ENCODE measurements around the gene CARD19.
A peak's percentile ranks its signal among the peaks of the same experiment; 100 is the strongest.
"Not testable (repeated sequence)": the region's sequence is repeated elsewhere in the genome, so short reads cannot be mapped to it uniquely, and the experiment has no call there.

Gene CARD19

DNA sequence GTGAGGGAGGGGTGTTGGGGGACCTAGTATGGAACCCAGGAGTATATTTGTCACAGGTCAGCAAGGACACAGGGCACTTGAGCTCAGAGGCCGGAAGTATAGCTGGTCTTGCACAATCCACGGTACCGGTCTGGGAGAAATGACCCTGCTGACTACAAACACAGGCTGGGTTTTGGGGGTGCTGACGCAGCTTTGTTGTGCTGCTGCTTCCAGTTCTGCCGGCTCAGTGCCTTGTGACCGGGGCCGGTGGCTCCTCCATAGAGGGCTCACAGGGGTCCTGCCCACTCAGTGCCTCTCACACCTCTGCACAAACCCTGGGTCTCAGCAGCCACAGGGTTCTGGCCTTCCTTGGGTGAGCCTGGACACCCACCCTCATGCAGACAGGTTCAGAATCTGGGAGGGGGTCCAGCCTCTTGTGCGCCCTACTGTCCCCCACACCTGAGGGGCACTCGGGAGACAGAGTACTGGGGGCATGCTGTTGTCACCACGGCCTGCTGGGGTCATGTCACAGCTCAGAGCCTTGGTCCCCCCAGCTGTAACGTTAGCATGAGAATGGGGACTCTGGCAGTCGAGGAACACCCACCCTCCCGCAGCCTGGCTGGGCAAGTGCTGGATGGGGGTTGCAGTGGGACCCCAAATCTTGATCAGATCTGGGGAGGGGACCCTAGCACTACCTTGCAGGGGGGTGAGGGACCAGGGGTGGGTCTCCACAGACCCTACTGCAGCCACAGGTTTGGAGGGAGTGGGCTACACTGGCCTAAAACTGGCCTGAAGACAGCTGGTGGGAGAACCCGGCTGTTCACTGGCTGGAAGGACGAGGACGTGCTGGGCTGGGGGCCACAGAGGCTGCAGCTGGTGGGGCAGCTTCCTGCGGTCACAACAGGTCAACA is 20.3 kb downstream of the CARD19 start:
- no peak overlapping the region for H3K4me3 ChIP-seq (ENCODE audit: low read depth, low read length)
- DNase-seq (ENCODE audit: low read depth) = no peak
- TF ChIP-seq, protein P1, sequence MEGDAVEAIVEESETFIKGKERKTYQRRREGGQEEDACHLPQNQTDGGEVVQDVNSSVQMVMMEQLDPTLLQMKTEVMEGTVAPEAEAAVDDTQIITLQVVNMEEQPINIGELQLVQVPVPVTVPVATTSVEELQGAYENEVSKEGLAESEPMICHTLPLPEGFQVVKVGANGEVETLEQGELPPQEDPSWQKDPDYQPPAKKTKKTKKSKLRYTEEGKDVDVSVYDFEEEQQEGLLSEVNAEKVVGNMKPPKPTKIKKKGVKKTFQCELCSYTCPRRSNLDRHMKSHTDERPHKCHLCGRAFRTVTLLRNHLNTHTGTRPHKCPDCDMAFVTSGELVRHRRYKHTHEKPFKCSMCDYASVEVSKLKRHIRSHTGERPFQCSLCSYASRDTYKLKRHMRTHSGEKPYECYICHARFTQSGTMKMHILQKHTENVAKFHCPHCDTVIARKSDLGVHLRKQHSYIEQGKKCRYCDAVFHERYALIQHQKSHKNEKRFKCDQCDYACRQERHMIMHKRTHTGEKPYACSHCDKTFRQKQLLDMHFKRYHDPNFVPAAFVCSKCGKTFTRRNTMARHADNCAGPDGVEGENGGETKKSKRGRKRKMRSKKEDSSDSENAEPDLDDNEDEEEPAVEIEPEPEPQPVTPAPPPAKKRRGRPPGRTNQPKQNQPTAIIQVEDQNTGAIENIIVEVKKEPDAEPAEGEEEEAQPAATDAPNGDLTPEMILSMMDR (IDR thresholded peaks at IDR 0.05; ENCODE audit: insufficient read depth, low read depth, low read length, missing control alignments) = no peak

DNA sequence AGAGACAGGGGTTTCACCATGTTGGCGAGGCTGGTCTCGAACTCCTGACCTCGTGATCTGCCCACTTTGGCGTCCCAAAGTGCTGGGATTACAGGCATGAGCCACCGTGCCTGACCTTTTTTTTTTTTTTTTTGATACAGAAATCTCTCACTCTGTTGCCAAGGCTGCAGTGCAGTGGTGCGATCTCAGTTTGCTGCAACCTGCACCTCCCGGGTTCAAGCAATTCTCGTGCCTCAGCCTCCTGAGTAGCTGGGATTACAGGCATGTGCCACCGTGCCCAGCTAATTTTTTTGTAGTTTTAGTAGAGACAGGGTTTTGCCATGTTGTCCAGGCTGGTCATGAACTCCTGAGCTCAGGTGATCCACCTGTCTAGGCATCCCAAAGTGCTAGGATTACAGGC is 21.5 kb downstream of the CARD19 start:
- H3K4me3 ChIP-seq (ENCODE audit: low read depth, low read length); DNase-seq (ENCODE audit: low read depth): not testable (repeated sequence)

DNA sequence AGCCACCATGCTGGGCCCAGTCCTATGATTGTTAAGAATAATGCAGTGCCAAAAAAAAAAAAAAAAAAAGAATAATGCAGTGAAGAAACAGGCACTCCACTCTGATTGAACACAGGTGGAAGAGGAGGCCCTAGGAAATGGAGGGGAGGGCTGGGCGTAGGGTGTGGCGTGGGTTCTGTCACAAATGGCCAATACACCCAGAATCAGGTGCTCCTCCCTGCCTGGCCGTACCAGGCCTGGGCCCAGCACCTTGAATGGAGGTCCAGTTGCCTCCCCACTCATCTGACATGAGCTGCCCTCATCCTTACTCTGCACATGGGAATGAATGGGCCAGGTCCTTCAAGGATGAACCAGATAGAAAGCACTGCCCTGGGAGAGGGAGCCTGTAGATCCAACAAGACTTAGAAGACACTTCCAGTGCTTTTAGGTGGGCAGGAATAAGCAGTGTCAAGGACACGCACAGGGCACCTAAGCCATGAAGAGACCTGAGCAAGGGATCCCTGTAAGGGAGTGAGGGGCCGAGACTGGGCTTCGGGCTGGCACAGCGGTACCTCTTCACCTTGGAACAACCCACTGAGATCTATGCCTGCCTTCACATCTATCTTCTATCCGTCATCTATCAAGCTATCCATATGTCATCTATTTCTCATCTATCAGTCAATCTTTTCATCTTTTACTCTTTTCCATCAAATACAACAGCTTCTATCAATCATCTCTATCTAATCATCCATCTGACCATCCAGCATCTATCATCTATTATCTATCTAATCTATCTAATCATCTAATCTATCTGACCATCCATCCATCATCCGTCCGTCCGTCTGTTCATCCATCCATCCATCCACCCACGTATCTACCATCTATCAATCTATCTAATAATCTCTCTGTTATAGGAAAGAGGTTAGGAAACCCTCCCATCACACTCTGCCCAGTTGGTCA is 22.2 kb downstream of the CARD19 start:
- DNase-seq (ENCODE audit: low read depth) = no peak
- no peak overlapping the region for H3K4me3 ChIP-seq (ENCODE audit: low read depth, low read length)
- TF ChIP-seq, protein P1 (IDR thresholded peaks at IDR 0.05; ENCODE audit: insufficient read depth, low read depth, low read length, missing control alignments) = no peak

DNA sequence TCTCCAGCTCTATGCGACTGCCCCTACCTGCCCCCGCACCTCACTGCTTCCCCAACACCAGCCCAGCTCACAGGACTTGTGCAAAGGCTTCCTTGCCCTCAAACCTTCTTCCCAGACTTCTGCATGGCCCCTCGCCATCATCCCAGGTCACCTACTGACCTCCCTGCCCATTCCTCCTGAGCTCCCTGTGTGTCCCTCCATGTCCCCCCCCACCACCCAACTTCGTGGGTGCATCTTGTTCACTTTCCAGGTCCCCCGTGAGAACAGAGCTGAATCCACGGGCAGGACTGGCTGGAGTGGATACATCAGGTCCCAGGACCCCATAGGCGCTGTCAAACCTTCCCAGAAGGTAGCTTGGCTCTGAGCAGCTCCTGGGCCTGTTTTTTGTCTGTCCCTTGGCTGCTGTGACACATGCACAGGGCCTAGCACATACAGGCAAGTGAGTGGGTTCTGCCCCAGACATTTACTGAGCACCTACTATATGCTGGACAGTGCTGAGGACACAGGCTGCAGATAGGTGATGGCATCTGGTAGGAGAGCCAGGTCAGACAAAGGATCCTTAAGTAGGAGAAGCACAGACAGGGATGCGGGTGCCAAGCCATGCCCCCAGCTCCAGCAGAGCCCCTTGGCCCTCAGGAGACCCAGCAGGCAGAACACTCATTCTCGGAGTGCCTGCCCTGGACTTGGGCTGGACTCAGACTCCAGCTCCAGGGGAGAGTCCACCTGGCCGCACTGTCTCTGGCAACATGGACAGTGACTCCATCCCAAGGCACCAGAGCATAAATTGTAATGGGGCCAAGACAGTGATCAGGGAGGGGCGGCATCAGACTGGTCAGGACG is 23.1 kb downstream of the CARD19 start:
- H3K4me3 ChIP-seq (ENCODE audit: low read depth, low read length) = no peak overlapping the region
- TF ChIP-seq, protein P1 (IDR thresholded peaks at IDR 0.05; ENCODE audit: insufficient read depth, low read depth, low read length, missing control alignments) = no peak
- no peak for DNase-seq (ENCODE audit: low read depth)

DNA sequence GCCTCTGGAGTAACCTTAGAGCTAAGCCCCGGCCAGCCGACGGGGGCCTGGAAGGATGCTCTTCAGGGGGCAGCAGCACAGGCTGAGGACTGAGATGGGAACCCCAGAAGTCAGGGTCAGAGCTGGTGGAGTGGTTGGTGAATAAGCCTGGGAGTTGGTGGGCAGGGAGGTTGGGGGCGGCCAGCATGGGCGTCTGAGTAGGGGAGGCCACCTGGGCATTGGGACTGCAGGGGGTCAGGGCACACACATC is 23.6 kb downstream of the CARD19 start:
- TF ChIP-seq, protein P1 (IDR thresholded peaks at IDR 0.05; ENCODE audit: insufficient read depth, low read depth, low read length, missing control alignments) = no peak
- no peak for DNase-seq (ENCODE audit: low read depth)
- H3K4me3 ChIP-seq (ENCODE audit: low read depth, low read length) = no peak overlapping the region

DNA sequence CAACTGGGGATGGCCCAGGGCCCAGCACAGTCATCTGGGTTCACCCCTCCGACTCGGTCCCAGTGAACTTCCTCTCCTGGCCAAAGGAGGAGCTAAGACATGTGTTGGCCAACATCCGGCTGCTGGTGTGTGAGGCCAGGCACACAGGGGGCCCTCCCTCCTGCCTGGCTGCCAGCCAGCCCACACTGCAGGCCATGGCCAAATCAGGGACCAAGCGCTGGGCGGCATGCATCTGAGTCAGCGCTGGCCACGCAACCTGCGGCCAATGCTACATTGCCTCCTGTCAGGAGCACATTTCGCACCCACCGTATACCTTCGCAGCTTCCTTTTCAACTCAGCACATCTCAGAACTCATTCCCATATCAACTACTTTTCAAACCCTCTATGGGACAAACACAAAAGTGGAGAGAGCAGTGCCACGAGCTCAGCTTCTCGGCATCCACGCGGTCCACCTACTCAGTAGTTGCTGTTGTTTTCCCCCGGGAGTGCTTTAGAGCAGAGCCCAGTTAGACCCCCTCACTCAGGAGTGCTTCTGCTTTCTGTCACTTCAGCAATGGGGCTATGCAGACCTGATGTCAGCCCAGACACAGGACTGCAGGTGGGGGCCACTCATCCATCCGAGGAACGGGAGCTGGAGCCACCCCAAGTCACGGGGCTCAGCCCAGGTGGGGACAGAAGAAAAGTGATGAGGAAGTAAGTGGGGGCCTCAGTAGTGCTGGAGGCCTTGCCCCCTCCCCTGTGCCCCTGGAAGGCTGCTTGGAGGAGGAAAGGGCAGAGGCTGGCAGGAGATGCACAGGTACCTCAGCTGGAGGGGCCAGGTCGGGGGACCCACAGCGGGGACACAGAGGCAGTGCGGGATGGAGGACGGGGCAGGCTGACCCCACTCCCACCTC is 24.2 kb downstream of the CARD19 start:
- TF ChIP-seq, protein P1 (IDR thresholded peaks at IDR 0.05; ENCODE audit: insufficient read depth, low read depth, low read length, missing control alignments) = peak; percentile 61
- peak; percentile 86 for DNase-seq (ENCODE audit: low read depth)
- H3K4me3 ChIP-seq (ENCODE audit: low read depth, low read length) = no peak overlapping the region

Data from GM12865 (cell line).